WTC11 (cell line): ENCODE results near the gene RPL10. TPM values are rescaled to one million over a fixed set of nuclear protein-coding genes. Genes with fewer than 3 reads are reported as not detected.

Experiments used
- ATAC-seq: fragments of 200-7000 bp; cut with Tn5 transposase; 2 replicates; pipeline ENCODE4 v1.10.0; 2021; ENCODE audit warnings: mild to moderate bottlenecking, moderate library complexity
- CTCF ChIA-PET: fragments of 300-600 bp; sonication (Branson Sonifier 250); formaldehyde crosslinking; loops from one replicate; lab custom pipeline; 2021; ENCODE audit warnings: antibody characterized with exemption; lab: Charles Lee
- POLR2A ChIA-PET: fragments of 350-600 bp; sonication (Branson Sonifier 250); formaldehyde crosslinking; loops from one replicate; lab custom pipeline; 2021; ENCODE audit warnings: antibody characterized with exemption; lab: Charles Lee
- DNase-seq: peaks from one replicate; pipeline ENCODE4 v3.0.0; 2021; ENCODE audit warnings: low spot score
- H3K27ac Mint-ChIP-seq: 2 replicates; pipeline ENCODE4 v1.8.0; 2021; ENCODE audit warnings: mixed read lengths
- H3K27me3 Mint-ChIP-seq: 2 replicates; pipeline ENCODE4 v1.8.0; 2021; ENCODE audit warnings: low read depth, mild to moderate bottlenecking, moderate library complexity, mixed read lengths
- H3K36me3 Mint-ChIP-seq: 2 replicates; pipeline ENCODE4 v1.8.0; 2021; ENCODE audit warnings: mixed read lengths
- H3K4me1 Mint-ChIP-seq: 2 replicates; pipeline ENCODE4 v1.8.0; 2022; ENCODE audit warnings: mixed read lengths
- H3K4me3 Mint-ChIP-seq: 2 replicates; pipeline ENCODE4 v1.8.0; 2021; ENCODE audit warnings: mild to moderate bottlenecking, moderate library complexity, mixed read lengths
- H3K9me3 Mint-ChIP-seq: 2 replicates; pipeline ENCODE4 v1.8.0; 2021; ENCODE audit warnings: mixed read lengths
- ATF1 ChIP-seq: sonication (generic); formaldehyde crosslinking; IDR thresholded peaks from 2 replicates; pipeline ENCODE4 v1.8.1; 2023; ENCODE audit warnings: mild to moderate bottlenecking, moderate library complexity, missing genetic modification reagents
- ATF6 ChIP-seq: sonication (generic); formaldehyde crosslinking; IDR thresholded peaks from 2 replicates; pipeline ENCODE4 v1.8.1; 2023; ENCODE audit warnings: mild to moderate bottlenecking, missing genetic modification reagents
- CBFB ChIP-seq: sonication (generic); formaldehyde crosslinking; IDR thresholded peaks from 2 replicates; pipeline ENCODE4 v1.8.1; 2022; ENCODE audit warnings: mild to moderate bottlenecking, low read depth, missing genetic modification reagents
- CDX4 ChIP-seq: fragments of 250-450 bp; sonication (Bioruptor Pico); IDR thresholded peaks from 2 replicates; pipeline ENCODE4 v1.9.0; 2021; ENCODE audit warnings: moderate library complexity, mild to moderate bottlenecking, inconsistent platforms, borderline replicate concordance
- EMX1 ChIP-seq: fragments of 250-450 bp; sonication (Bioruptor Pico); IDR thresholded peaks from 2 replicates; pipeline ENCODE4 v1.8.0; 2021; ENCODE audit warnings: mild to moderate bottlenecking
- ESRRA ChIP-seq: sonication (generic); formaldehyde crosslinking; IDR thresholded peaks from 2 replicates; pipeline ENCODE4 v1.8.1; 2022; ENCODE audit warnings: mild to moderate bottlenecking, missing genetic modification reagents, borderline replicate concordance
- FOXP1 ChIP-seq: sonication (generic); formaldehyde crosslinking; IDR thresholded peaks from 2 replicates; pipeline ENCODE4 v1.8.0; 2022; ENCODE audit warnings: missing genetic modification reagents, mild to moderate bottlenecking, moderate library complexity, borderline replicate concordance
- GRHL2 ChIP-seq: fragments of 250-450 bp; sonication (Bioruptor Pico); IDR thresholded peaks from 2 replicates; pipeline ENCODE4 v1.8.0; 2022; ENCODE audit warnings: mild to moderate bottlenecking, moderate library complexity; ENCODE audit not compliant: insufficient replicate concordance, severe bottlenecking
- HMGA2 ChIP-seq: fragments of 250-450 bp; sonication (Bioruptor Pico); IDR thresholded peaks from 2 replicates; pipeline ENCODE4 v1.4.0; 2021; ENCODE audit warnings: mild to moderate bottlenecking, moderate library complexity
- IRF1 ChIP-seq: sonication (generic); formaldehyde crosslinking; IDR thresholded peaks from 2 replicates; pipeline ENCODE4 v1.8.0; 2023; ENCODE audit warnings: missing genetic modification reagents
- JAZF1 ChIP-seq: fragments of 250-450 bp; sonication (Bioruptor Pico); IDR thresholded peaks from 2 replicates; pipeline ENCODE4 v1.9.0; 2021; ENCODE audit warnings: moderate library complexity, mild to moderate bottlenecking, inconsistent platforms
- MAX ChIP-seq: sonication (generic); formaldehyde crosslinking; IDR thresholded peaks from 2 replicates; pipeline ENCODE4 v1.8.0; 2022; ENCODE audit warnings: mild to moderate bottlenecking, missing genetic modification reagents
- RORB ChIP-seq: fragments of 250-450 bp; sonication (Bioruptor Pico); IDR thresholded peaks from 2 replicates; pipeline ENCODE4 v1.9.0; 2021; ENCODE audit warnings: mild to moderate bottlenecking
- TCF7 ChIP-seq: sonication (generic); formaldehyde crosslinking; IDR thresholded peaks from 2 replicates; pipeline ENCODE4 v1.8.0; 2022; ENCODE audit warnings: mild to moderate bottlenecking, low read depth, missing genetic modification reagents, moderate library complexity
- TEAD1 ChIP-seq: sonication (generic); formaldehyde crosslinking; IDR thresholded peaks from 2 replicates; pipeline ENCODE4 v1.8.0; 2022; ENCODE audit warnings: mild to moderate bottlenecking, missing genetic modification reagents
- ZNF121 ChIP-seq: sonication (generic); formaldehyde crosslinking; IDR thresholded peaks from 2 replicates; pipeline ENCODE4 v1.8.0; 2023; ENCODE audit warnings: missing genetic modification reagents
- ZNF396 ChIP-seq: fragments of 250-450 bp; sonication (Bioruptor Pico); IDR thresholded peaks from 2 replicates; pipeline ENCODE4 v1.8.0; 2021; ENCODE audit warnings: mild to moderate bottlenecking, moderate library complexity, borderline replicate concordance
- ZNF423 ChIP-seq: fragments of 250-450 bp; sonication (Bioruptor Pico); IDR thresholded peaks from 2 replicates; pipeline ENCODE4 v2.1.2; 2022; ENCODE audit warnings: mild to moderate bottlenecking, moderate library complexity
- ZNF671 ChIP-seq: fragments of 250-450 bp; sonication (Bioruptor Pico); IDR thresholded peaks from 2 replicates; pipeline ENCODE4 v1.8.0; 2021; ENCODE audit warnings: mild to moderate bottlenecking
- total RNA-seq: library from RNA; stranded (reverse); gene quantifications from 3 replicates; pipeline ENCODE4 v1.2.3, GENCODE V29; 2021
- TF ChIP-seq, protein P1 (sequence below): sonication (generic); formaldehyde crosslinking; IDR thresholded peaks from 2 replicates; pipeline ENCODE4 v1.8.1; 2022; ENCODE audit warnings: mild to moderate bottlenecking, moderate library complexity, missing genetic modification reagents
- TF ChIP-seq, protein P2 (sequence below): sonication (generic); formaldehyde crosslinking; IDR thresholded peaks from 2 replicates; pipeline ENCODE4 v1.8.1; 2022; ENCODE audit warnings: missing genetic modification reagents, borderline replicate concordance
- TF ChIP-seq, protein P3 (sequence below): sonication (generic); formaldehyde crosslinking; IDR thresholded peaks from 2 replicates; pipeline ENCODE4 v1.8.0; 2022; ENCODE audit warnings: mild to moderate bottlenecking, missing genetic modification reagents
- TF ChIP-seq, protein P4 (sequence below): sonication (generic); formaldehyde crosslinking; IDR thresholded peaks from 2 replicates; pipeline ENCODE4 v1.8.1; 2023; ENCODE audit warnings: mild to moderate bottlenecking, missing genetic modification reagents, borderline replicate concordance

Gene RPL10
- total RNA-seq, 1 experiment from 2014 or later = 2,241 TPM

GRCh38 chrX:154433605-154434004 lies 35.4 kb downstream of the RPL10 start:
- no peak overlapping the region for H3K27ac Mint-ChIP-seq
- TF ChIP-seq ATF6 (CRISPR knock-in tag) = no peak
- no peak for TF ChIP-seq TCF7 (CRISPR knock-in tag)
- TF ChIP-seq FOXP1 (CRISPR knock-in tag) = no peak
- no peak for TF ChIP-seq HMGA2
- TF ChIP-seq ATF1 (CRISPR knock-in tag) = no peak
- no peak for TF ChIP-seq ZNF423 (CRISPR knock-in tag)
- no peak for TF ChIP-seq ZNF671
- TF ChIP-seq, protein P1, sequence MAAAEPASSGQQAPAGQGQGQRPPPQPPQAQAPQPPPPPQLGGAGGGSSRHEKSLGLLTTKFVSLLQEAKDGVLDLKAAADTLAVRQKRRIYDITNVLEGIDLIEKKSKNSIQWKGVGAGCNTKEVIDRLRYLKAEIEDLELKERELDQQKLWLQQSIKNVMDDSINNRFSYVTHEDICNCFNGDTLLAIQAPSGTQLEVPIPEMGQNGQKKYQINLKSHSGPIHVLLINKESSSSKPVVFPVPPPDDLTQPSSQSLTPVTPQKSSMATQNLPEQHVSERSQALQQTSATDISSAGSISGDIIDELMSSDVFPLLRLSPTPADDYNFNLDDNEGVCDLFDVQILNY (CRISPR knock-in tag) = no peak
- TF ChIP-seq, protein P2, sequence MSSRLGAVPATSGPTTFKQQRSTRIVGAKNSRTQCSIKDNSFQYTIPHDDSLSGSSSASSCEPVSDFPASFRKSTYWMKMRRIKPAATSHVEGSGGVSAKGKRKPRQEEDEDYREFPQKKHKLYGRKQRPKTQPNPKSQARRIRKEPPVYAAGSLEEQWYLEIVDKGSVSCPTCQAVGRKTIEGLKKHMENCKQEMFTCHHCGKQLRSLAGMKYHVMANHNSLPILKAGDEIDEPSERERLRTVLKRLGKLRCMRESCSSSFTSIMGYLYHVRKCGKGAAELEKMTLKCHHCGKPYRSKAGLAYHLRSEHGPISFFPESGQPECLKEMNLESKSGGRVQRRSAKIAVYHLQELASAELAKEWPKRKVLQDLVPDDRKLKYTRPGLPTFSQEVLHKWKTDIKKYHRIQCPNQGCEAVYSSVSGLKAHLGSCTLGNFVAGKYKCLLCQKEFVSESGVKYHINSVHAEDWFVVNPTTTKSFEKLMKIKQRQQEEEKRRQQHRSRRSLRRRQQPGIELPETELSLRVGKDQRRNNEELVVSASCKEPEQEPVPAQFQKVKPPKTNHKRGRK = no peak
- no peak for TF ChIP-seq GRHL2 (CRISPR knock-in tag)
- no peak for TF ChIP-seq JAZF1 (CRISPR knock-in tag)
- no peak for TF ChIP-seq ZNF121
- no peak for TF ChIP-seq RORB (CRISPR knock-in tag)
- TF ChIP-seq, protein P3, sequence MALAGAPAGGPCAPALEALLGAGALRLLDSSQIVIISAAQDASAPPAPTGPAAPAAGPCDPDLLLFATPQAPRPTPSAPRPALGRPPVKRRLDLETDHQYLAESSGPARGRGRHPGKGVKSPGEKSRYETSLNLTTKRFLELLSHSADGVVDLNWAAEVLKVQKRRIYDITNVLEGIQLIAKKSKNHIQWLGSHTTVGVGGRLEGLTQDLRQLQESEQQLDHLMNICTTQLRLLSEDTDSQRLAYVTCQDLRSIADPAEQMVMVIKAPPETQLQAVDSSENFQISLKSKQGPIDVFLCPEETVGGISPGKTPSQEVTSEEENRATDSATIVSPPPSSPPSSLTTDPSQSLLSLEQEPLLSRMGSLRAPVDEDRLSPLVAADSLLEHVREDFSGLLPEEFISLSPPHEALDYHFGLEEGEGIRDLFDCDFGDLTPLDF = no peak
- no peak for TF ChIP-seq CDX4
- TF ChIP-seq ESRRA (CRISPR knock-in tag) = no peak
- peaks cover 27% of the 10 kb centered on the region for H3K4me1 Mint-ChIP-seq
- POLR2A ChIA-PET = no interaction called here
- no peak overlapping the region for H3K4me3 Mint-ChIP-seq
- ATAC-seq (no peak), DNase-seq (no peak)
- no peaks in the 10 kb centered on the region for H3K27me3 Mint-ChIP-seq
- CTCF ChIA-PET = no interaction called here
- H3K36me3 Mint-ChIP-seq = peaks cover 10% of the 10 kb centered on the region; the same call in 1 of the 2 replicates
- H3K9me3 Mint-ChIP-seq = no peaks in the 10 kb centered on the region

GRCh38 chrX:154434394-154435168 lies 36.4 kb downstream of the RPL10 start:
- ChIA-PET CTCF (no interaction called here), POLR2A (no interaction called here)
- Mint-ChIP-seq H3K9me3 (no peaks in the 10 kb centered on the region), H3K27ac (no peak overlapping the region), H3K4me1 (peaks cover 22% of the 10 kb centered on the region), H3K4me3 (no peak overlapping the region), H3K27me3 (no peaks in the 10 kb centered on the region), H3K36me3 (peaks cover 12% of the 10 kb centered on the region; the same call in 1 of the 2 replicates)
- DNase-seq (no peak), ATAC-seq (no peak)
- no peak for TF ChIP-seq MAX (CRISPR knock-in tag)
- TF ChIP-seq TEAD1 (CRISPR knock-in tag) = no peak
- TF ChIP-seq ZNF396 (CRISPR knock-in tag) = no peak
- TF ChIP-seq ZNF121 = no peak
- no peak for TF ChIP-seq EMX1 (CRISPR knock-in tag)
- TF ChIP-seq, protein P3 = no peak
- TF ChIP-seq, protein P4, sequence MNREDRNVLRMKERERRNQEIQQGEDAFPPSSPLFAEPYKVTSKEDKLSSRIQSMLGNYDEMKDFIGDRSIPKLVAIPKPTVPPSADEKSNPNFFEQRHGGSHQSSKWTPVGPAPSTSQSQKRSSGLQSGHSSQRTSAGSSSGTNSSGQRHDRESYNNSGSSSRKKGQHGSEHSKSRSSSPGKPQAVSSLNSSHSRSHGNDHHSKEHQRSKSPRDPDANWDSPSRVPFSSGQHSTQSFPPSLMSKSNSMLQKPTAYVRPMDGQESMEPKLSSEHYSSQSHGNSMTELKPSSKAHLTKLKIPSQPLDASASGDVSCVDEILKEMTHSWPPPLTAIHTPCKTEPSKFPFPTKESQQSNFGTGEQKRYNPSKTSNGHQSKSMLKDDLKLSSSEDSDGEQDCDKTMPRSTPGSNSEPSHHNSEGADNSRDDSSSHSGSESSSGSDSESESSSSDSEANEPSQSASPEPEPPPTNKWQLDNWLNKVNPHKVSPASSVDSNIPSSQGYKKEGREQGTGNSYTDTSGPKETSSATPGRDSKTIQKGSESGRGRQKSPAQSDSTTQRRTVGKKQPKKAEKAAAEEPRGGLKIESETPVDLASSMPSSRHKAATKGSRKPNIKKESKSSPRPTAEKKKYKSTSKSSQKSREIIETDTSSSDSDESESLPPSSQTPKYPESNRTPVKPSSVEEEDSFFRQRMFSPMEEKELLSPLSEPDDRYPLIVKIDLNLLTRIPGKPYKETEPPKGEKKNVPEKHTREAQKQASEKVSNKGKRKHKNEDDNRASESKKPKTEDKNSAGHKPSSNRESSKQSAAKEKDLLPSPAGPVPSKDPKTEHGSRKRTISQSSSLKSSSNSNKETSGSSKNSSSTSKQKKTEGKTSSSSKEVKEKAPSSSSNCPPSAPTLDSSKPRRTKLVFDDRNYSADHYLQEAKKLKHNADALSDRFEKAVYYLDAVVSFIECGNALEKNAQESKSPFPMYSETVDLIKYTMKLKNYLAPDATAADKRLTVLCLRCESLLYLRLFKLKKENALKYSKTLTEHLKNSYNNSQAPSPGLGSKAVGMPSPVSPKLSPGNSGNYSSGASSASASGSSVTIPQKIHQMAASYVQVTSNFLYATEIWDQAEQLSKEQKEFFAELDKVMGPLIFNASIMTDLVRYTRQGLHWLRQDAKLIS = no peak
- no peak for TF ChIP-seq IRF1 (CRISPR knock-in tag)
- TF ChIP-seq CBFB (CRISPR knock-in tag) = no peak
- no peak for TF ChIP-seq RORB (CRISPR knock-in tag)
- TF ChIP-seq ATF1 (CRISPR knock-in tag) = no peak
